Measurements from ENCODE around the gene ULK4. TPM values are rescaled to one million over a fixed set of nuclear protein-coding genes. Genes with fewer than 3 reads are reported as not detected.

Gene ULK4
- total RNA-seq, 4 donors from 2014 or later: 3.2 to 18.7 (median 12.6) TPM

GRCh38 chr3:41898631-41899030 lies 63.3 kb downstream of the ULK4 start:
- WGBS, 2 donors: 69 to 70% methylated on average over 2 of the region's 2 CpGs
- TF ChIP-seq POLR2A (IDR thresholded peaks at IDR 0.05): no peak
- TF ChIP-seq, protein P1, sequence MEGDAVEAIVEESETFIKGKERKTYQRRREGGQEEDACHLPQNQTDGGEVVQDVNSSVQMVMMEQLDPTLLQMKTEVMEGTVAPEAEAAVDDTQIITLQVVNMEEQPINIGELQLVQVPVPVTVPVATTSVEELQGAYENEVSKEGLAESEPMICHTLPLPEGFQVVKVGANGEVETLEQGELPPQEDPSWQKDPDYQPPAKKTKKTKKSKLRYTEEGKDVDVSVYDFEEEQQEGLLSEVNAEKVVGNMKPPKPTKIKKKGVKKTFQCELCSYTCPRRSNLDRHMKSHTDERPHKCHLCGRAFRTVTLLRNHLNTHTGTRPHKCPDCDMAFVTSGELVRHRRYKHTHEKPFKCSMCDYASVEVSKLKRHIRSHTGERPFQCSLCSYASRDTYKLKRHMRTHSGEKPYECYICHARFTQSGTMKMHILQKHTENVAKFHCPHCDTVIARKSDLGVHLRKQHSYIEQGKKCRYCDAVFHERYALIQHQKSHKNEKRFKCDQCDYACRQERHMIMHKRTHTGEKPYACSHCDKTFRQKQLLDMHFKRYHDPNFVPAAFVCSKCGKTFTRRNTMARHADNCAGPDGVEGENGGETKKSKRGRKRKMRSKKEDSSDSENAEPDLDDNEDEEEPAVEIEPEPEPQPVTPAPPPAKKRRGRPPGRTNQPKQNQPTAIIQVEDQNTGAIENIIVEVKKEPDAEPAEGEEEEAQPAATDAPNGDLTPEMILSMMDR (IDR thresholded peaks at IDR 0.05): no peak
- no peak for DNase-seq (ENCODE audit: low spot score in 2 of 2)
- intact Hi-C loops (cut with DNase I; ENCODE audit: low total_unique reads): loop anchor here (5.0 kb wide), 1 partner anchor 199 kb away; no protein-coding TSS in a partner anchor
- H3K4me3 ChIP-seq (ENCODE audit: low read depth, poor library complexity, severe bottlenecking): no peak overlapping the region

GRCh38 chr3:41893977-41894376 lies 67.9 kb downstream of the ULK4 start:
- 8 to 25% methylated on average over 1 of the region's 1 CpG for WGBS, 2 donors
- TF ChIP-seq, protein P1 (IDR thresholded peaks at IDR 0.05): no peak
- peak in 1 of 2 donors; percentile 22 for DNase-seq (ENCODE audit: low spot score in 2 of 2)
- intact Hi-C loops (cut with DNase I; ENCODE audit: low total_unique reads): no loop called here
- no peak overlapping the region for H3K4me3 ChIP-seq (ENCODE audit: low read depth, poor library complexity, severe bottlenecking)

- intact Hi-C loops (cut with DNase I; ENCODE audit: low total_unique reads): no loop called here
- TF ChIP-seq, protein P1 (IDR thresholded peaks at IDR 0.05): no peak
- TF ChIP-seq POLR2A (IDR thresholded peaks at IDR 0.05): no peak
- no peak overlapping the region for H3K4me3 ChIP-seq (ENCODE audit: low read depth, poor library complexity, severe bottlenecking)
- no peak for DNase-seq (ENCODE audit: low spot score in 2 of 2)
- 35 to 37% methylated on average over 3 of the region's 3 CpGs for WGBS, 2 donors
Observed at GRCh38 chr3:41888368-41889076, 73.4 kb downstream of the ULK4 start.

- DNase-seq (ENCODE audit: low spot score in 2 of 2): no peak
- no peak overlapping the region for H3K4me3 ChIP-seq (ENCODE audit: low read depth, poor library complexity, severe bottlenecking)
- no peak for TF ChIP-seq POLR2A (IDR thresholded peaks at IDR 0.05)
- TF ChIP-seq, protein P1 (IDR thresholded peaks at IDR 0.05): no peak
- intact Hi-C loops (cut with DNase I; ENCODE audit: low total_unique reads): loop anchor here (5.0 kb wide), 1 partner anchor 1301 kb away; no protein-coding TSS in a partner anchor
Observed at GRCh38 chr3:41882956-41883355, 78.9 kb downstream of the ULK4 start.

GRCh38 chr3:41881233-41881821 lies 80.6 kb downstream of the ULK4 start:
- H3K4me3 ChIP-seq (ENCODE audit: low read depth, poor library complexity, severe bottlenecking): no peak overlapping the region
- intact Hi-C loops (cut with DNase I; ENCODE audit: low total_unique reads): loop anchor here (5.0 kb wide), 1 partner anchor 1299 kb away; no protein-coding TSS in a partner anchor
- no peak for TF ChIP-seq POLR2A (IDR thresholded peaks at IDR 0.05)
- TF ChIP-seq, protein P1 (IDR thresholded peaks at IDR 0.05): peak in 1 of 3 donors; percentile 37
- 57 to 63% methylated on average over 3 of the region's 3 CpGs for WGBS, 2 donors
- DNase-seq (ENCODE audit: low spot score in 2 of 2): peak in 1 of 2 donors; percentile 18

All from lower leg skin (tissue), 4 donors.